AG09309 (cell line): ENCODE data around the gene TCERG1L.

Experiments used
- DNase-seq: peaks from one replicate; pipeline ENCODE4 v3.0.0-alpha.2; 2010; ENCODE audit warnings: low read depth
- H3K4me3 ChIP-seq: 2 replicates; pipeline ENCODE4 v1.5.1; 2011; ENCODE audit warnings: mild to moderate bottlenecking, low read depth, low read length, moderate library complexity; ENCODE audit not compliant: control insufficient read depth
- CTCF ChIP-seq: IDR thresholded peaks from 2 replicates; pipeline ENCODE4 v1.5.1; 2011; ENCODE audit warnings: mild to moderate bottlenecking, low read depth, low read length, inconsistent platforms; ENCODE audit not compliant: insufficient read depth, control insufficient read depth; ENCODE audit errors: missing control alignments

Gene TCERG1L

DNA sequence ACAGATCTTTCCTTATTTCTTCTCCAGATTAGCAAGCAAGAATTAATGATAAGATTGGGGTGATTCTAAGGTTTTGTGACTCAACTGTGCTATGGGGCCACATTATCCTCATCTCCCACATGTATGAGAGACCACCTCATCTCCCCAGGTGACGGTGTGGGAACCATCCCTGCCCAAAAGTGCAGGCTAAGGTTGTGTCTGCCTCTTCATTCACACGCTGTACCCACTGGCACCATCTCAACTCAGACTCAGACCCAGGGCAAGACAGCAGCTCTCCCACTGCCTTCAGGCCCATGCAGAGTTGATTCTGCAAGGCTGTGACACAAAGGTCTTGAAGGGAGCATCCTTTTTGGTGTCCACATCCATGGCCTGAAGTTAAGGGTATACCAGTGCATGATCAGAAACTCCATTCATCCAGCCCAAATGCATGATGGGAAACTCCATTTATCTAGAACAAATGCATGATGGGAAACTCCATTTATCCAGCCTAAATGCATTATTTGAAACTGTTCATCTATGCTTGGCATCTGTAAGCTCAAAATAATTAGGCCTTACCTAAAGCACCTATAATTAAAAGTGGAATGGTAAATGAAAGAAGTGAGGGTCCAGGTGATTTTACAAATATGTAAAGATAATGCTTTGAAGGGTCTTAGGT lies 99.4 kb downstream of the TCERG1L start:
- H3K4me3 ChIP-seq: no peak overlapping the region
- no peak for TF ChIP-seq CTCF
- no peak for DNase-seq

- no peak for DNase-seq
- TF ChIP-seq CTCF: no peak
- H3K4me3 ChIP-seq: no peak overlapping the region
These were observed 100.0 kb downstream of the TCERG1L start for GRCh38 chr10:131211559-131211958.

GRCh38 chr10:131211146-131211545 lies 100.4 kb downstream of the TCERG1L start:
- no peak for TF ChIP-seq CTCF
- no peak for DNase-seq
- H3K4me3 ChIP-seq: no peak overlapping the region

GRCh38 chr10:131210181-131210580 lies 101.3 kb downstream of the TCERG1L start:
- H3K4me3 ChIP-seq: no peak overlapping the region
- no peak for TF ChIP-seq CTCF
- no peak for DNase-seq

GRCh38 chr10:131207584-131208532 lies 103.7 kb downstream of the TCERG1L start:
- no peak overlapping the region for H3K4me3 ChIP-seq
- TF ChIP-seq CTCF: no peak
- DNase-seq: no peak

GRCh38 chr10:131207176-131207575 lies 104.3 kb downstream of the TCERG1L start:
- no peak overlapping the region for H3K4me3 ChIP-seq
- no peak for TF ChIP-seq CTCF
- DNase-seq: no peak
